ENCODE data around the gene PALD1. TPM values are rescaled to one million over a fixed set of nuclear protein-coding genes. Genes with fewer than 3 reads are reported as not detected.

Gene PALD1
- total and polyA plus RNA-seq, 9 of the 15 experiments (the other 6 are each of a cell fraction or from before 2014, with no cell fraction given) = 0.03 to 0.29 (median 0.09) TPM; not detected in 2

GRCh38 chr10:70590655-70591416 lies 112.3 kb downstream of the PALD1 start (continued):
- TF ChIP-seq REST (IDR thresholded peaks at IDR 0.05; ENCODE audit: borderline replicate concordance) (no peak), REST (CRISPR knock-in tag; IDR thresholded peaks at IDR 0.05; ENCODE audit: low read depth) (peak; percentile 73; the same call in 1 of the 2 replicates), GATA2 (CRISPR knock-in tag; IDR thresholded peaks at IDR 0.05) (no peak), ZNF347 (CRISPR knock-in tag; IDR thresholded peaks at IDR 0.05; ENCODE audit: low read depth) (peak; percentile 91), COPS2 (conservative IDR thresholded peaks at IDR 0.05) (no peak), ZNF778 (CRISPR knock-in tag; IDR thresholded peaks at IDR 0.05) (no peak), ZNF609 (CRISPR knock-in tag; IDR thresholded peaks at IDR 0.05; ENCODE audit: borderline replicate concordance) (no peak), FOXA1 (IDR thresholded peaks at IDR 0.05; ENCODE audit: borderline replicate concordance) (no peak), MIER1 (IDR thresholded peaks at IDR 0.05; ENCODE audit: low read depth) (no peak), ESRRA (IDR thresholded peaks at IDR 0.05; ENCODE audit: borderline replicate concordance, low read depth) (0 out of 2 replicates have a peak, but pooled peaks have one; percentile 4), ZNF212 (CRISPR knock-in tag; IDR thresholded peaks at IDR 0.05) (peak; percentile 93), MEF2A (IDR thresholded peaks at IDR 0.05; ENCODE audit: control insufficient read depth, low read depth, low read length) (no peak), DIDO1 (tag; IDR thresholded peaks at IDR 0.05; ENCODE audit: low read depth) (peak; percentile 92), SMAD2 (IDR thresholded peaks at IDR 0.05; ENCODE audit: low read depth, low read length) (no peak)
